HEK293 (cell line): ENCODE measurements around the gene SIL1.

ENCODE experiments used
- SP2 ChIP-seq: fragments of 450-650 bp; formaldehyde crosslinking; IDR thresholded peaks from 2 replicates; pipeline ENCODE4 v1.5.1; 2016; ENCODE audit warnings: missing biosample characterization, missing genetic modification characterization
- TCF7L2 ChIP-seq: IDR thresholded peaks from 2 replicates; pipeline ENCODE4 v1.6.1; 2011; ENCODE audit warnings: low read depth, mild to moderate bottlenecking, inconsistent platforms, low read length, moderate library complexity, borderline replicate concordance
- ZBTB44 ChIP-seq: fragments of 450-650 bp; IDR thresholded peaks from 2 replicates; pipeline ENCODE4 v1.5.1; 2018; ENCODE audit warnings: missing biosample characterization, mild to moderate bottlenecking, missing genetic modification characterization
- ZNF148 ChIP-seq: fragments of 450-650 bp; formaldehyde crosslinking; IDR thresholded peaks from 2 replicates; pipeline ENCODE4 v1.5.0; 2017; ENCODE audit warnings: missing biosample characterization, missing genetic modification characterization, borderline replicate concordance
- ZNF302 ChIP-seq: fragments of 450-650 bp; formaldehyde crosslinking; IDR thresholded peaks from 2 replicates; pipeline ENCODE4 v1.5.1; 2016; ENCODE audit warnings: missing biosample characterization, missing genetic modification characterization, low read depth
- ZNF366 ChIP-seq: fragments of 450-650 bp; formaldehyde crosslinking; conservative IDR thresholded peaks from 2 replicates; pipeline ENCODE4 v1.5.1; 2016; ENCODE audit warnings: missing biosample characterization, missing genetic modification characterization
- TF ChIP-seq, protein P1 (sequence below): fragments of 450-650 bp; formaldehyde crosslinking; IDR thresholded peaks from 2 replicates; pipeline ENCODE4 v1.5.1; 2016; ENCODE audit warnings: missing biosample characterization, missing genetic modification characterization

DNA sequence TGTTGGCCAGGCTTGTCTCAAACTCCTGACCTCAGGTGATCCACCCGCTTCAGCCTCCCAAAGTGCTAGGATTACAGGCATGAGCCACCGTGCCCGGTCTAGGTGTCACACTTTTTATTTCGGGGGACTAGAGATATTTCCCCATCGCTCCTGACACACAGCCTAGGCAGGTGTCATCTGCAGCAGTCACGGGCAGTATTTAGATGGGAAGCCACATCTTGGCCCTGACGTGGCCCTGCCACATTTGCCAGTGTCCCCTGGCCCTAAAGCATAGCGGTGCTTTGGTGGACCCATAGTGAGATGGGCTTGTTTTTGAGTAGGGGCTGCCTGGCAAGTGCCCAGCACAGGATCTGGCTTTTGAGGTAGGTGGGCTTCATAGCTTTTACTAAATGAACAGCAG is 278.0 kb downstream of the SIL1 start:
- TF ChIP-seq ZNF366 (tag by site-specific recombination) (no peak), ZNF148 (tag by site-specific recombination) (no peak), ZNF302 (tag by site-specific recombination) (no peak), TCF7L2 (no peak), SP2 (no peak), ZBTB44 (tag by site-specific recombination) (no peak)
- TF ChIP-seq, protein P1, sequence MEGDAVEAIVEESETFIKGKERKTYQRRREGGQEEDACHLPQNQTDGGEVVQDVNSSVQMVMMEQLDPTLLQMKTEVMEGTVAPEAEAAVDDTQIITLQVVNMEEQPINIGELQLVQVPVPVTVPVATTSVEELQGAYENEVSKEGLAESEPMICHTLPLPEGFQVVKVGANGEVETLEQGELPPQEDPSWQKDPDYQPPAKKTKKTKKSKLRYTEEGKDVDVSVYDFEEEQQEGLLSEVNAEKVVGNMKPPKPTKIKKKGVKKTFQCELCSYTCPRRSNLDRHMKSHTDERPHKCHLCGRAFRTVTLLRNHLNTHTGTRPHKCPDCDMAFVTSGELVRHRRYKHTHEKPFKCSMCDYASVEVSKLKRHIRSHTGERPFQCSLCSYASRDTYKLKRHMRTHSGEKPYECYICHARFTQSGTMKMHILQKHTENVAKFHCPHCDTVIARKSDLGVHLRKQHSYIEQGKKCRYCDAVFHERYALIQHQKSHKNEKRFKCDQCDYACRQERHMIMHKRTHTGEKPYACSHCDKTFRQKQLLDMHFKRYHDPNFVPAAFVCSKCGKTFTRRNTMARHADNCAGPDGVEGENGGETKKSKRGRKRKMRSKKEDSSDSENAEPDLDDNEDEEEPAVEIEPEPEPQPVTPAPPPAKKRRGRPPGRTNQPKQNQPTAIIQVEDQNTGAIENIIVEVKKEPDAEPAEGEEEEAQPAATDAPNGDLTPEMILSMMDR (tag by site-specific recombination) = no peak
